ENCODE measurements around the gene CEBPZ. TPM values are rescaled to one million over a fixed set of nuclear protein-coding genes. Genes with fewer than 3 reads are reported as not detected.

CEBPZ gene
- total RNA-seq, 1 donor from 2014 or later: 41.1 TPM

DNA sequence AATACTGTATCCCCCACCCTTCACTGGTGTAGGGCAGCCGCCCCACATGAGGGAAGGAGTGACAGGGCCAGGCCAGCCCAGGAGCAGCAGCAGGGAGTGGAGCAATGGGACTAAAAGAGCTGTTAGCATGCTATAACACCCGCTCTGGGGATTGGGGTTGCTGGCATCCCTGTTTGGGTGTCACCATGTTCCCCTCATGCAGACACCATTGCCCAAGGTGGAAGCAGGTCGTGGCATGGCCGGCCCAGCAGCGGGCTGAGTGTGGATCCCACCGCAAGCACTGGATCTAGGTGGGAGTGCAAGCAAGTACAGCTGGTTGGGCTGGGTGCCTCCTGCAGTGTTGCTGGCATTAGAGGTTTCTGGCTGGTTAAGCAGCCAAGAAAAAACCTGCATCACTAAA, 39.6 kb downstream of the CEBPZ start:
- H3K36me3 Mint-ChIP-seq (ENCODE audit: unreplicated experiment): peaks cover 8% of the 10 kb centered on the region
- no peaks in the 10 kb centered on the region for H3K4me1 Mint-ChIP-seq (ENCODE audit: low read depth, unreplicated experiment)
- peaks cover 1% of the 10 kb centered on the region for H3K9me3 Mint-ChIP-seq (ENCODE audit: unreplicated experiment)
- peak overlapping the region; percentile 5 for H3K4me3 Mint-ChIP-seq (ENCODE audit: unreplicated experiment)
- DNase-seq: no peak
- no peak overlapping the region for H3K27ac Mint-ChIP-seq (ENCODE audit: unreplicated experiment)
- TF ChIP-seq, protein P1, sequence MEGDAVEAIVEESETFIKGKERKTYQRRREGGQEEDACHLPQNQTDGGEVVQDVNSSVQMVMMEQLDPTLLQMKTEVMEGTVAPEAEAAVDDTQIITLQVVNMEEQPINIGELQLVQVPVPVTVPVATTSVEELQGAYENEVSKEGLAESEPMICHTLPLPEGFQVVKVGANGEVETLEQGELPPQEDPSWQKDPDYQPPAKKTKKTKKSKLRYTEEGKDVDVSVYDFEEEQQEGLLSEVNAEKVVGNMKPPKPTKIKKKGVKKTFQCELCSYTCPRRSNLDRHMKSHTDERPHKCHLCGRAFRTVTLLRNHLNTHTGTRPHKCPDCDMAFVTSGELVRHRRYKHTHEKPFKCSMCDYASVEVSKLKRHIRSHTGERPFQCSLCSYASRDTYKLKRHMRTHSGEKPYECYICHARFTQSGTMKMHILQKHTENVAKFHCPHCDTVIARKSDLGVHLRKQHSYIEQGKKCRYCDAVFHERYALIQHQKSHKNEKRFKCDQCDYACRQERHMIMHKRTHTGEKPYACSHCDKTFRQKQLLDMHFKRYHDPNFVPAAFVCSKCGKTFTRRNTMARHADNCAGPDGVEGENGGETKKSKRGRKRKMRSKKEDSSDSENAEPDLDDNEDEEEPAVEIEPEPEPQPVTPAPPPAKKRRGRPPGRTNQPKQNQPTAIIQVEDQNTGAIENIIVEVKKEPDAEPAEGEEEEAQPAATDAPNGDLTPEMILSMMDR (IDR thresholded peaks at IDR 0.05; ENCODE audit: partially characterized antibody, unreplicated experiment): no peak
- peaks cover 6% of the 10 kb centered on the region for H3K27me3 Mint-ChIP-seq (ENCODE audit: unreplicated experiment)

DNA sequence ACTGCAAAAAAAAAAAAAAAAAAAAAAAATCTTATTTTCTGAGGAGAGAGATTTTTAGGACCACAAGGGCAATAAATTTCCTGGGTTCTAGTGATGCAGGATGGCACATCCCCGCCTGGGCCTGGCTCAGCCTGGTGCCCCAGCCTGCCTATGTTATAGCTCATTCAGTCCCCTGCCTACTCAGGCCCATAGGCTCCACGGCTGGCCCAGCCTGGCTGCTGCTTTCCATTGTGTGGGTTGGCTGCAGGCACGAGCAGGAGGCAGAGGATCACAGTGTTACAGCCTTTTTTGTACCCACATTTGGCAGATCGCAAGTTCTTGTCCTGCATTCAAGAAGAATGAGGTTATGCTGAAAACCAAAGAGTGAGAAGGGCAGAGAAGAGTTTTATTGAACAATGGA, 40.1 kb downstream of the CEBPZ start:
- no peaks in the 10 kb centered on the region for H3K4me1 Mint-ChIP-seq (ENCODE audit: low read depth, unreplicated experiment)
- peaks cover 4% of the 10 kb centered on the region for H3K27me3 Mint-ChIP-seq (ENCODE audit: unreplicated experiment)
- no peak overlapping the region for H3K27ac Mint-ChIP-seq (ENCODE audit: unreplicated experiment)
- peak overlapping the region; percentile 5 for H3K4me3 Mint-ChIP-seq (ENCODE audit: unreplicated experiment)
- H3K9me3 Mint-ChIP-seq (ENCODE audit: unreplicated experiment): peaks cover 1% of the 10 kb centered on the region
- TF ChIP-seq, protein P1 (IDR thresholded peaks at IDR 0.05; ENCODE audit: partially characterized antibody, unreplicated experiment): no peak
- H3K36me3 Mint-ChIP-seq (ENCODE audit: unreplicated experiment): peaks cover 6% of the 10 kb centered on the region
- DNase-seq: no peak

DNA sequence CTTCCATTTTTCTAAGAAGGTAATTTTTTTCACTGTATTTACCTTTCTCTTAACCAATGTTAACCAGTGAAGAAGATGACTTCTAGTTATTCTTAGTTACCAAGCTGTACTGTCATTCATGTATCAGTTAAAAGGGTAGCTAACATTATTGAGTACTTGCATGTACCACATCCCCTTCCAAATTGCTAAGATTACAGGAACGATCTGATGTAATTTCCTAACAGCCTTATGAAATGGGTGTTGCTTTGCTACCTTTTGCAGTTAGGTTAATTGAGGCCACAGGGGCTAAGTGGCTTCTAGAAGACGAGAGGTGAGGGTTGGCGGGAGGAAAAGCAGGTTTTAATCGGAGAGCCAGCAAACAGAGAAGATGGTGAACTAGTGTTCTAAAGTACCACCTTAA, 41.1 kb downstream of the CEBPZ start:
- TF ChIP-seq, protein P1 (IDR thresholded peaks at IDR 0.05; ENCODE audit: partially characterized antibody, unreplicated experiment): no peak
- H3K27ac Mint-ChIP-seq (ENCODE audit: unreplicated experiment): no peak overlapping the region
- DNase-seq: no peak
- no peak overlapping the region for H3K4me3 Mint-ChIP-seq (ENCODE audit: unreplicated experiment)
- no peaks in the 10 kb centered on the region for H3K4me1 Mint-ChIP-seq (ENCODE audit: low read depth, unreplicated experiment)
- H3K36me3 Mint-ChIP-seq (ENCODE audit: unreplicated experiment): peaks cover 4% of the 10 kb centered on the region
- peaks cover under 1% of the 10 kb centered on the region for H3K9me3 Mint-ChIP-seq (ENCODE audit: unreplicated experiment)
- peaks cover 2% of the 10 kb centered on the region for H3K27me3 Mint-ChIP-seq (ENCODE audit: unreplicated experiment)

DNA sequence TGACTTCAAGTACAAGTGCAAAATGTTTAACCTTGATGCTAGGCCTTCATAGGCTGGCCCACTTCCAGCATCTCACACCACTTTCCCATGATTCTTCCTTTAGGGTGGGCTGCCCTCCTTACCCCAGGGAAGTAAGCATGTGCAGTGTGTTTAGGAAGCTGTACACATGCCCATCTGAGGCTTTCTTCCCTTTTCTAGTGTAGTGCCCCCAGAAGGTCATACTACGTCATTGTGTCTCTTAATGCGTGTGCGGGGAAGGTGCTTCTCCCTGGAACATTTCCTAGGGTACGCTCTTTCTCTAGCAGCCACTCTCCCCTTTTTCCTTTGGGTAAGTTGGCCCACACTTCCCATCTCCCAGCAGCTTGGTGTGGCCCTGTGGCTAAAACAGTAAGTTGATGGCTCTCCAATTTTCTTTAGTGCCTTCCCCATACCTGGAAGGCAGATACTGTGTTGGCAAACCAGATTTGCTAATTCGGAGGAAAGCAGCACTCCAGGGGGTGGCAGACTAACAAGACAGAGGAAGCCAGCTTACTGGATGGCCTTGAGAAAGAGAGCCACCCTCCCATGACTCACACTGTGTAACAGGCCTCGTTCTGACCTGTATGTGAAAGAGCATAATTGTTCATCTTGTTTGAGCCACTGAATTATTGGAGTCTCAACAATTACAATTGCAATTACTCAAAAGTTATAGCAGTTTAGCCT, 41.8 kb downstream of the CEBPZ start:
- no peak overlapping the region for H3K27ac Mint-ChIP-seq (ENCODE audit: unreplicated experiment)
- H3K36me3 Mint-ChIP-seq (ENCODE audit: unreplicated experiment): peaks cover 4% of the 10 kb centered on the region
- no peaks in the 10 kb centered on the region for H3K9me3 Mint-ChIP-seq (ENCODE audit: unreplicated experiment)
- no peak overlapping the region for H3K4me3 Mint-ChIP-seq (ENCODE audit: unreplicated experiment)
- no peaks in the 10 kb centered on the region for H3K27me3 Mint-ChIP-seq (ENCODE audit: unreplicated experiment)
- DNase-seq: no peak
- TF ChIP-seq, protein P1 (IDR thresholded peaks at IDR 0.05; ENCODE audit: partially characterized antibody, unreplicated experiment): no peak
- H3K4me1 Mint-ChIP-seq (ENCODE audit: low read depth, unreplicated experiment): no peaks in the 10 kb centered on the region

DNA sequence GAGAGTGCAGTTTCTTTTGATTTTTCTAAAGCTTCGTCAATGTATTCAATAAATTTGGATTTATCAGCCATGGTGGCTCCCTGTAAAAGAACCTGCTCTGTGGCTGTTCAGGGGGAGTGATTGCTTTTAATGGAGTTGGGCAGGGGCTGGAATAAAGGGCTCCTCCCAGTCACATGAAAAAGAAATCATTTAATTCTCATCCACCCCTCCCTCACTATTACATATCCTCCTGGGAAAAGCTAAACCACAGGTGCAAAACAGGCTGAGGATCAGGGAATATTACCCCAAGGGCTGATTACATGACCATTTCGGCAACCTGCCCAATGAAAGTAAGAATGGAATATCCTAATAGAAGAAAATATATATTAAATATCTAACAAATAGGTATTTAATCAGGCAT, 42.8 kb downstream of the CEBPZ start, which contains the start of gene SULT6B1:
TSS of gene SULT6B1 (minus strand) at position 101 of the 400 bp plus-strand sequence. CDS start at position 71, 30 bp downstream.
- Mint-ChIP-seq H3K4me1 (ENCODE audit: low read depth, unreplicated experiment) (no peaks in the 10 kb centered on the region), H3K36me3 (ENCODE audit: unreplicated experiment) (no peaks in the 10 kb centered on the region), H3K4me3 (ENCODE audit: unreplicated experiment) (no peak within 1 kb of the TSS), H3K27me3 (ENCODE audit: unreplicated experiment) (no peaks in the 10 kb centered on the region), H3K27ac (ENCODE audit: unreplicated experiment) (no peak within 1 kb of the TSS), H3K9me3 (ENCODE audit: unreplicated experiment) (no peaks in the 10 kb centered on the region)
- TF ChIP-seq, protein P1 (IDR thresholded peaks at IDR 0.05; ENCODE audit: partially characterized antibody, unreplicated experiment): no peak
- no peak for DNase-seq
